ENCODE results near the gene RBM8A.
"Not testable (repeated sequence)": the region's sequence is repeated elsewhere in the genome, so short reads cannot be mapped to it uniquely, and the experiment has no call there.

Gene RBM8A

DNA sequence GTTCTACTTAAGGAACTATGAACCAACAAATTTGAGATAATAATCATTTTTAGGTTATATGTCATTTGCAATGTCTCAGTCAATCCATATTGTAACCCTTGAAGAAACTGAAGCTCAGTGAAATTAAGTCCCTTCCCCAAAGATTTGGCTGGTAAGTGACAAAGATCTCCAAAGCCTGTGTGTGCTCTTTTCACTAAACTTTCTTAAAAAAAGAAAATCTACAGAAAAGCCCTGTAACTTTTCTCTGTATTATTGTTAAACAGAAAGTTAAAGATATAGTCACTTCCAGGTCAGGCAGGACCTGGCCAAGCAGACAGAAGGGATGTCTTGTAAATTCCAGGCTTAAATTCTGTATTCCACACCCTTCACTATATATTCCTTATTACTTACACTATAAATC, 29.1 kb upstream of the RBM8A start:
- DNase-seq, result no peak

DNA sequence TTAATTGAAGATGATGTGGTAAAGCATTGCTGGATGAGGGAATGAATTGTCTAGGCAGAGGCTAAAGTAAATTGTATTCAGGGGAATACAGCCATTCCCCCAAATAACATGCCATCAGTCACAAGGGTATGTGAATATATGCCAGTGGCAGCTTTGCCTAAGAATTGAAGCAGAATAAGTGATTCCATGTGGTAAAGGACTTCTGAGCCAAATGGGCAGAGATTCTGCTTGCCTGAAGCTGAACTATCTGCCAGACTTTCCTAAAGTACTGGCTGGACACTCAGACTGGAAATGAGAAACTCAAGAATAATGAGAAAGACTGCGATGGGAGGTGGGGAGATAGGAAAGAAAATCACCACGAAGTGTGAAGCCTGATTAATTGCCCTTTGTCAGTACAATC, 28.2 kb upstream of the RBM8A start:
- no peak for DNase-seq

DNA sequence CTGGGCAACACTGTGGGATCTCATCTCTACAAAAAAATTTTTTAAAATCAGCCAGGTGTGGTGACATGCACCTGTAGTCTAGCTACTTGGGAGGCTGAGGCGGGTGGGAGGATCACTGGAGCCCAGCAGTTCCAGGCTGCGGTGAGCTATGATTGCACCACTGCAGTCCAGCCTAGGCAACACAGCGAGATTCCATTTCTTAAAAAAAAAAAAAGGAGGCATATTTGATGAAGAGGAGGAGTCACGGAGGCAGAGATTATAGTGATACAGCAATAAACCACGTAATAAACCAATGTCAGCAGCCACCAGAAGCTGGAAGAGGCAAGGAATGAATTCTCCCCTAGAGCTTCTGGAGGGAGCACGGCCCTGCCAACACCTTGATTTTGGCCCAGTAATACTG, 26.6 kb upstream of the RBM8A start:
- no peak for DNase-seq

DNA sequence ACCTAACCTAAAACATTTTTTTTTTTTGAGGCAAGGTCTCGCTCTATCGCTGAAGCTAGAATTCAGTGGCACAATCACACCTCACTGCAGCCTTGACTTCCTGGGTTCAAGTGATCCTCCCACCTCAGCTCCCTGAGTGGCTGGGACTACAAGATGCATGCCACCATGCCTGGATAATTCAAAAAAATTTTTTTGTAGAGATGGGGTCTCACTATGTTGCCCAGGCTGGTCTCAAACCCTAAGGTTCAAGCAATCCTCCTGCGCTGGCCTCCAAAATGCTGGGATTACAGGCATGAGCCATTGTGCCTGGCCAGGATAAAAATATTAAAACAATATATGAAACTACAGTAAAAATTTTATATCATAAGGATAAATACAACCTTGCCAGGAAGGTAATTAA, 25.6 kb upstream of the RBM8A start:
- no peak for DNase-seq

DNA sequence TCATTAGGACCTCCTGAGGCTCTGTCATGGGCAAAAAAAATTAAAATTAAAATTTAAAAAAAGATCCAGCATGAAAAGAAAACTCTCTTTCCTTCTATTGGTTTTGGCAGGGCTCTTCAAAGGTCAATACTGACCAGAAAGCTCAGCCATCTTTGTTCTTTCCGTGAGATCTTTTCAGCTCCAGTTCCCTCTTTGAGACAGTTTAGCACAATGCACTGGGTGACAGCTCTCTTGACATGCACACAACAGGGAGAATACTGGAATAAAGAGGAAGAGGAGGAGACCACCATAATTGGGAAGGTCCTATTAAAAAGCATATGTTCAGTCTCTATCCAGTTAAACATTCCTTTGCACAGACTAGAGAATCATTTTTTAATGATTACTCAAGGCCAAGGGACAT, 24.2 kb upstream of the RBM8A start:
- no peak for DNase-seq

DNA sequence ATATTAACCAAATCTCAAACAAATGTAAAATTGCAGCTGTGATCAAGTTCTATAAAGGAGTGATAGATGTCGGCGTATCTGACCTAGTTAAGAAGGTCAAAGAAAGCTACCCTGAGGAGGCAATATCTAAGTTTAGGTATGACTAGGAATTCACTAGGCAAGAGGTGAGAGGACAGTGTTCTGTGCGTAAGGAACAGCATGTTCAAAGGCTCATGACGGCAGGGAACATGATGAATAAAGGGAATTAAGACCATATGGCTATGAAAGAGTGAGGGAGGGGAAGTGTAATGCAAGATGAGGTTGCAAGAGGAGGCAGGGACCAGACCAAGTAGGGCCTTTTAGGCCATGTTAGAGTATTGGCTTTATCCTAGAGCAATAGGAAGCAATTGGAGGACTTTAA, 21.9 kb upstream of the RBM8A start:
- DNase-seq, result no peak

DNA sequence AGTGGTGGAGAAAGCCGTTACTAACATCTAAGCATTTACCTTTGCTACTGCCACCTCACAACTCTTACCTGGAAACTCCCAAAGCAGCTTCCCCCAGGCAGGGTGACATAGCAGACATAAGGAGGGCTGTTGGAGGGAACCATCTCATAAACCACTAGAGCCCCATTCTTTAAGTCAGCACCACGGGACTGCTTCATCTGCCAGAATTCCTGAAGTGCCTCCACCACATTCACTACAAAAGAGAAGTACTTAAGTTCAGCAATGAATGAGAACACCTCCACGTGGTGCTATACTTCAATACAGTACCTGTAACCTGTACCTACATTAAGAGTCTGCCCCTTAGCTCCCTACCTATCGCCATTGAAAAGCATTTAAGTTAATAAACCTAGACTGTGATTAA, 20.3 kb upstream of the RBM8A start:
- no peak for DNase-seq

DNA sequence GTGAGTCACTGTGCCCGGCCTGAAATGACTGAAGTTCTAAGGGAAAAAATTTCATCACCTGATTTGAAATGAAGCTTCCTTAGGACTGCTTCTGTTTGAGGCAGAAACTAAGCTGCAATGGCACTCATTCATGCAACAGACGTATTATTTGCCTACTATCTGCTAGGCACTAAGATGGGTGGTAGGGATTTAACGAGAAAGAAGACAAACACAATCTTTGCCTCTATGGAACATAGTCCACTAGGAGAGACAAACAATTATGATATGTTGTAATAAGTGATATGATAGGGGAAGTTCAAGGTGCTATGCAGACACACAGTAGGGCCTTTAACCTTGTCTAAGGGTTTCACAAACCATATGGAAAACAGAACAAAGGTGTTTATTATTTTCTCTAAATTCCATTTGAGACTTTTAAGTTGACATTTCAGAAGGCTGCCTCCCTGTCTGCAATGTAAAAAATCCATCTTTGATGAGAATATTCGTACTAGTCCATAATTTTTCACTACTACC, 19.2 kb upstream of the RBM8A start:
- DNase-seq, result no peak

DNA sequence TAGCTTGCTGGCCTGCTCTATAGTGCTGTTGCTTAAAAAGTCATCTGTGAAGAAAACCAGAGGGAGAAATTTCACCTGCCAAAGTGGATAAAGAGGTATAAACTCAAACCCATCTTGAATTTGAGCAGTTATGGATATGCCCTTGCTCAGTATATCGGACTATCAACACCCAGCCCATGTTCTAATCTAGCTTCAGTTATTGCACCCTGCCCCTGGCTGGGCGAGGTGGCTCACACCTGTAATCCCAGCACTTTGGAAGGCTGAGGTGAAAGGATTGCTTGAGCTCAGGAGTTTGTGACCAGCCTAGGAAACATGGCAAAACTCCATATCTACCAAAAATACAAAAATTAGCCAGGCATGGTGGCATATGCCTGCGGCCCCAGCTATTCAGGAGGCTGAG, 17.2 kb upstream of the RBM8A start:
- no peak for DNase-seq

DNA sequence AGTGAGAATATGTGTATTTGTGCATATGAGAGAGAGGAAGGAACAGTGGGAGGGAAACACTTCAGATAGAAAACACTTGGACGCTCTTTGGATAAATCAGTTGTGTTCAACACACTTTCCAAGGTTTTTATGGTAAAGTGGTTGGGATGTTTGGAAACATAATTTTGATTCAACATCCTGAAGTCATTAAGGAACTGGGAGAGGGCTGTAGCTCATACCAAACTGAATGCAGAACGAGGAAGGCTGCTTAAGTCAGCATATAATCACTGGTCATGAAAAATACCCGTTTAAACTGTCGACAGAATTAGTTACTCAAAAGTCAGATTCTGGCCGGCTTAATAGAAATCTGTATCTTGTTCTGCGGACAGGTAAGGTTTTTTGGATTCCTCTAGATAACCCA, 15.6 kb upstream of the RBM8A start:
- no peak for DNase-seq

DNA sequence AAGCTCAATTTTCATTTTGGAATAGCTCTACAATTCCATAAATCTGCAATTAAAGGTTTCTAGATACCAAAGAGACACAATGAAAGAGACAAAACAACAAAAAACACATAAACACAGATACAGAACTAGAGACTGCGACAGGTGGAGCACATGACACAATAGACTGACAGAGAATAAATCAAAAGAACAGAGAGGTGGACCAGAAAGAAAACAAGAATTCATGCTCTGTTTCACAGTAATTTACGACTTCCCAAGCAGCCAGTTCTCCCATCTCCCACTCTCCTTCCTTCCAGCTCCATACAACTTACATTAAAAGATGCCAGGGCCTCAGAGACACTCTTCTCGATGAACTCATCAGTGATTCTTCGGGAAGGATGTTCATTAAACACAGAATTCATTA, 15.1 kb upstream of the RBM8A start:
- no peak for DNase-seq

DNA sequence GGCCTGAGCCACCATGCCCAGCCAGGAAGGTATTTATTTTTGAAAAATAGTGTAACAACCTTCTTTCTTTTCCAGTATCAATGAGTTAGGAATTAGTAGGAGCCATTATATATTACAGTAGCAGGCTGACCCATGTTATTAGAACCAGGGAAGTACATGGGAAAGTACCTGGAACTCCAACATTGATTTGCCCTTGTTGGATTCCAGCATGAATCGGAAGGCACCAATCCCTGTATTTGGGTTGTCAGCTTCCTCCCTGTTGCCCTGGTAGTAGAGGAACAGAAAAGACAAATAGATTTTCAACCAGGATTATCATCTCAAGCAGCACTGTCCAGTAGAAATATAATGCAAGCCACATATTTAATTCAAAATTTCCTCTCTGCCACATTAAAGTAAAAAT, 10.2 kb upstream of the RBM8A start:
- no peak for DNase-seq

DNA sequence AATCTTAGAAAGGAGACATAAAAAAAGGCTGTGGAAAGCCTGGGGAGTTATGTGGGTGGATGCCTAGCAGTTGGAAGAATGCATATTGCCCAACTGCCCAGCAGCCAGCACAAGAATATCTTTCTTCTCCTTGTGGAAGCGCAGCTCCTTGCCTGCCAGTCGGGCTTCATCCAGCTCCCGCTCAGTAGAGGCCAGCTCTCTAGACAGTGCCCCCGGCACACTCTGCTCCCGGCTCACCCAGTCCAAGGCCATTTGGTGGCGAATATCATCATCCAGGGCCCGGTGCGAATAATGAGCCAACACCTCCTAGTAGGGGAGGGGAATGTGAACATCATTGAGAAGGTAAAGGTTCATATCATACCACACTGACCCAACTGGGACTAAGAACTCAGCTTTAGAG, 9.0 kb upstream of the RBM8A start:
- DNase-seq, result no peak

DNA sequence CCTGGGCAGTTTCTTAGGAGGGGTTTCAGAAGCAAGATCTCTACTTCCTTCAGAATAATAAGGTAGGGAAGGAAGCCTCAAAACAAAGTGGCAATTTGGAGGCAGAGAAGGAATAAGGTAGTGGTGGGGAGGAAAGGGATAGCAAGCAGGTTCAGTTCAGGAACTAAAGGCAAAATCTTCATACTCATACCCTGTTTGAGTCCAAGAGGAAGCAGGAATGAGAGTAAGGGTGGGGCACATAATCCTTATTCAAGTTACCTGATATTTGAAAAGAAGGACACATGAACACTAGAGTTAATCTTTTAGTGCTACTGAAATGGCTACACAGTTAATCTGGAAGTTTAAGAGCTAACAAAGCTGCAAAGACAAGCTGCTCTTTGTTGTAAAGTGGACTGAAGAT, 8.4 kb upstream of the RBM8A start:
- no peak for DNase-seq

DNA sequence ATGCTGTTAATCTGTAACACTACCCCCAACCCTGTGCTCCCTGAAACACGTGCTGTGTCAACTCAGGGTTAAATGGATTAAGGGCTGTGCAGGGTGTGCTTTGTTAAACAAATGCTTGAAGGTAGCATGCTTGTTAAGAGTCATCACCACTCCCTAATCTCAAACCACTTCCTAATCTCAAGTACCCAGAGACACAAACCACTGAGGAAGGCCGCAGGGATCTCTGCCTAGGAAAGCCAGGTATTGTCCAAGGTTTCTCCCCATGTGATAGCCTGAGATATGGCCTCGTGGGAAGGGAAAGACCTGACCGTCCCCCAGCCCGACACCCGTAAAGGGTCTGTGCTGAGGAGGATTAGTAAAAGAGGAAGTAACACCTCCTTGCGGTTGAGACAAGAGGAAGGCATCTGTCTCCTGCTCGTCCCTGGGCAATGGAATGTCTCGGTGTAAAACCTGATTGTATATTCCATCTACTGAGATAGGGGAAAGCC, 5.3 kb upstream of the RBM8A start:
- not testable (repeated sequence) for DNase-seq

DNA sequence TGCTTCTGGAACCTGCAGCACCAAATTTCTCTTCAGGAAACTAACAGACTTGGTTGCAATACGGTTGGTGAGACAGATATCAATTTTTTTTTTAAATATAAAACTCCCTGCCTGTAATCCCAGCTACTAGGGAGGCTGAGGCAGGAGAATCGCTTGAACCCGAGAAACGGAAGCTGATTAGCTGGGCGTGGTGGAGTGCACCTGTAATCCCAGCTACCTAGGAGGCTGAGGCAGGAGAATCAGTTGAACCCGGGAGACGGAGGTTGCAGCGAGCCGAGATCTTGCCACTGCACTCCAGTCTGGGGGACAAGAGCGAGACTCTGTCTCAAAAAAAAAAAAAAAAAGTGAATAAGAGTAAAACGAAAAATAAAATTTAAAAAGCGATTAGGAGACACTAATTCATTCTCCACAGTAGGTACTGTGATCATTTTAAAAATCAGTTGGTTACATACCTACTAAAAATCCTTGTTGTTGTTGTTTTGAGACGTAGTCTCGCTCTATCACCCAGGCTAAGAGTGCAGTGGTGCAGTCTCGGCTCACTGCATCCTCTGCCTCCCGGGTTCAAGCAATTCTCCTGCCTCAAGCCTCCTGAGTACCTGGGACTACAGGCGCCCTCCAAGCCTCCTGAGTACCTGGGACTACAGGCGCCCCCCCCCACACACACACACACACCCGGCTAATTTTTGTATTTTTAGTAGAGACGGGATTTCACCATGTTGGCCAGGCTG, 796 bp upstream of the RBM8A start:
- DNase-seq, result no peak

DNA sequence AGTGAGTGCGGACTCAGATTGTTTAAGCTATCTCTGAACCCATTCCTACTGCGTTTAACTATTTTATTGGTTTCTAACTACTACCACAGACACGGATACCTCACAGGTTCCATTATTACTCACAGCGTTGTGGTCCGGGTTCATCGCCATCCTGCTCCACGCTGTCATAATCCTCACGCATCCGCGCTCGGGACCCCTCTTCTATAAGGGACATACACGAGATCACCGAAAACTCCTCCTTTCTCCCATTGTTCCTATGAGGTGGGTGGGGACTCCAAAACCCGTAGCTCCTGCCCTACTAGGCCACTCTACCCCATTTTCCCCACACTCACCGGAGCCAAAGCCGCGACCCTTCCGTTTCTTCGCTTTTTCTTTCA, 610 bp downstream of the RBM8A start:
- no peak for DNase-seq

DNA sequence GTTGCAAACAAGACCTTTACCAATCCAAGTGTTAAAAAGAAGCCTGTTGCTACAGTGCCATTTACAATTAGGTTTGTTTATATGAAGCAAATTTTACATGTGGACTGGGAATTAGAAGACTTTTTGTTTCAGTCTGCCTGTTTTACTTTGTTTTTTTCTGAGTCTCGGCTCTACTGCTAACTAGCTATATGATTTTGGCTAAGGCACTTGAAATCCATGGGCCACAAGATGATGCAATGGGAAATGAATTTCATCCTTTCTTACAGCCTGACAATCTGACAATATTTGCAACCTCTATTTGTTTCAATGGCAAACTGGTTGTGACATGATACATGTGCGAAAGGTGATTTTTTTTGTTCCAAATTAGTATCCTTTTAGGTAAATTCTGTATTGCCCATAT, 5.0 kb downstream of the RBM8A start:
- DNase-seq, result no peak

DNA sequence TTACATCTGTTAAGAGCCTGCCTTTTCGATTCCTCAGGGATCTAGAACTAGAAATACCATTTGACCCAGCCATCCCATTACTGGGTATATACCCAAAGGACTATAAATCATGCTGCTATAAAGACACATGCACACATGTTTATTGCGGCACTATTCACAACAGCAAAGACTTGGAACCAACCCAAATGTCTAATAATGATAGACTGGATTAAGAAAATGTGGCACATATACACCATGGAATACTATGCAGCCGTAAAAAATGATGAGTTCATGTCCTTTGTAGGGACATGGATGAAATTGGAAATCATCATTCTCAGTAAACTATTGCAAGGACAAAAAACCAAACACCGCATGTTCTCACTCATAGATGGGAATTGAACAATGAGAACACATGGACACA, 7.0 kb downstream of the RBM8A start:
- not testable (repeated sequence) for DNase-seq

DNA sequence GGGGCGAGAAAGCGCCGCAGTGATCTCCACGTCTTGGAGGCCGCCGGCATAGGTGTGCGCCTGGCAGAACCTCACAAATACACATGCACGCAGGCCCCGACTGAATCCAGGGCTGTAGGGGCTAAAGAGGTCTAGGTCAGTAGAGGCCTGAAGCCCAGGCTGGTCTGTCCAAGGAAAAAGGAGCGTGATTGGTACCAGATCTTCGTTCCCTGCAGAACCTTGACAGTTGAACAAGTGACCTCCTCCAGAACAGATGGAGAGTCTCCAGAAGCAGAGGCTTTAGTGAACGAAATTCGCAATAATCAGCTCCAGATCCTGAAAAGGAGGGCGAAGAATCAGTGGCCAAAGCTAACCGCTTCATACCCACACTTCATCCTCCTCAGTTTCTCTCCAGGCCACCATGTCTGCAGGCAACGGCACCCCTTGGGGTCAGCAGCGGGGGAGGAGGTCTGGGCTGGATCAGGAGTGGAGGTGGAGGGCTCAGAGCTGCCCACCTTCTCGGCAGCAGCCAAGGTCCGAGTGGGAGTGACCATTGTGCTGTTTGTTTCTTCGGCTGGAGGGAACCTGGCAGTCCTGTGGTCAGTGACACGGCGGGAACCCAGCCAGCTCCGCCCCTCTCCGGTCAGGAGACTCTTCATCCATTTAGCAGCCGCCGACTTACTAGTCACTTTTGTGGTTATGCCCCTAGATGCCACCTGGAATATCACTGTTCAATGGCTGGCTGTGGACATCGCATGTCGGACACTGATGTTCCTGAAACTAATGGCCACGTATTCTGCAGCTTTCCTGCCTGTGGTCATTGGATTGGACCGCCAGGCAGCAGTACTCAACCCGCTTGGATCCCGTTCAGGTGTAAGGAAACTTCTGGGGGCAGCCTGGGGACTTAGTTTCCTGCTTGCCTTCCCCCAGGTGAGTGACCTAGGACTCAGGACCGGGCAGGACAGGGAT, 8.0 kb downstream of the RBM8A start:
- DNase-seq, result no peak

DNA sequence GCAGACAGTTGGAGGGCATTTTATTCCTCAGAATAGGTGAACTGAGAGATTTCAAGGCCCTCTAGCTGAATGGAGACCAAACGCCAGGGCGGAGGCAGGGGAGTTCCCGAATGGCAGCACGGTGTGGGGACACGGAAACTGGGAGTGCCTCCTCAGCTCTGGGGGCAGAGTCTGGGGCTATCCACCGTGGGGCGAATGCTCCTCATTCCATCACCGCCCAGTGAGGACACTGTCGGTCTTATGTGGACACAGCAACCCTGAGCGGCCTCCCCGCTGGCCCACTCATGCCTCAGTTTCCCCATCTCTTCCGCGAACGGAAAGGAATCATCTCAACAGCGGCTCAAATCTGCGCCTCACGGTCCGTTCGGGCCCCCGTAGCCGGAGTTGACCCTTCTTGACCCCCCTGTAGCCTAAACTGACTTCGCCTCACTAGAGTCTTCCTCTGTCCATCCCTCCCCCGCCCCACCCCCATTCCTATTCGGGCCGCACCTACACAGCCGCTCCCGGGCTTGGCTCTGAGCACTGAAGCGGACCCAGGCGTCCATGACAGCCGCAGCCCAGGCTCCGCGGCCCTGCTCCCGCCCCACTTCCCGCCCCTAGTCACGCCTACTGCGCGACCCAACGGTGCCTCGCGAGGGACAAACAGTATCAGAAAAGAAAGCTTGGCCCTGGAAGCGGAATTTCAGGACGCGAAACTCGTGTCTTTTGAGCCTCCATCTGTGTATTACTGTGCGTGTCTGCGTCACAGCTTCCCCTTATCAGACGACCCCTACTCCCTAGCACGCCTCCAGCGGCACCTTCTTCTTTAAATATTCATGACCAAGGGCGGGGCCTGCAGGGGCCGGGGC, 8.9 kb downstream of the RBM8A start, which contains the start of gene PEX11B:
PEX11B (minus strand) TSS at position 574 of the 848 bp plus-strand sequence; CDS start at position 545, 29 bp downstream.
- DNase-seq, result peak; percentile 33

DNA sequence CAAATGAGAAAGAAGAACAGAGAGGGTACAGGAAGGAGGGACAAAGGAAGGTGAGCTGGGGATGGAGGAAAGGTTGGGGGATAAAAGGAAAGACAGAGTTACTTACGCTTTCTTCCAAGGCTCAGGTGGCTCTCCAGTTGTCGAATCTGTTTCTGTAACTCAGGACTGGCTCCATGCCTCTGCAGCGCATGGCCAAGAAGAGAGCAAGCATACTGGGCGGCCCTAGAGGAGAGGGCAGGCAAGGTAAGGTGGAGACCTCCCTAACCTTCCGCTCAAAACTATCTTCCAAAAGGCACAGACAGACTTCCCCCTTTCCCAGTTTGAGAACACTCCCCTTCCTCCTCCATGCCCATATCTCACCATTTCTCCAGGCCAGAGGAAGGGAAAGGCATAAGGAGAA, 9.7 kb downstream of the RBM8A start:
- DNase-seq, result no peak

DNA sequence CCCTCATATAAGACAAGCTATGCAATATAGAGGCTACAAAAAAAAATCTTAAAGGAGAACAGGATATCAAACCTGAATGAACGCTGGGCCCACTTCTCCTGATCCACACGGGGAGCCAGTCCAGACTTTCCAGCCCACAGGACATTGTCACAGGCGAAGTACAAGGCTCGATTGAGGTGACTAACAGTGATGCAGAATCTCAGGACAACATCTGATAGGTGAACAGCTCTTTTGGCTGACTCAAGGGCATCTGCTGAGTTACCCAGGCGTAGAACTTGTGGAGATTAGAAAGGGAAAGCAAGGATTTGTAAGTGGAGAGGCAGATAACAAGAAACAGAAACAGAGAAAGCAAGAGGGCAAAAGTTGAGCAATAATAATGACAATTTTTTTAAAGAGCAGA, 10.5 kb downstream of the RBM8A start:
- DNase-seq, result no peak

All from NCI-H1436 treated with DMSO at 0.1 percent for 48 hours (cell line).